ENCODE data around the gene PPP2R1A.

GRCh38 chr19:52234406-52234805 is 44.6 kb downstream of the PPP2R1A start:
- TF ChIP-seq CTCF (IDR thresholded peaks at IDR 0.05) (no peak), POLR2A (IDR thresholded peaks at IDR 0.05) (no peak)

Measured in stomach (tissue), 4 donors.